Measurements from ENCODE around the gene SLC35D3. TPM values are rescaled to one million over a fixed set of nuclear protein-coding genes. Genes with fewer than 3 reads are reported as not detected.

Gene SLC35D3
- total and polyA plus RNA-seq, 2 donors (not counting 3 experiments of a cell fraction or from before 2014, with no cell fraction given) = not detected

GRCh38 chr6:136952714-136953260, 30.7 kb downstream of the SLC35D3 start:
- ChIA-PET POLR2A (no interaction called here), CTCF (no interaction called here)
- no TSS peak for BruUV-seq (replicated peaks)

GRCh38 chr6:136955123-136955522, 33.0 kb downstream of the SLC35D3 start:
- dilution Hi-C loops (cut with MboI; ENCODE audit: extremely low pct_ligation_motif_present, low sequenced_read_pairs) (no loop called here), intact Hi-C loops (cut with micrococcal nuclease) (no loop called here)
- no TSS peak for BruUV-seq (replicated peaks)
- Histone ChIP-seq H3K36me3 (ENCODE audit: control insufficient read depth in 2 of 2, extremely low read depth in 1 of 2, insufficient read depth in 2 of 2, low read length in 2 of 2) (no peaks in the 10 kb centered on the region), H3K4me2 (ENCODE audit: insufficient read depth, low read length) (no peak overlapping the region), H3K9me1 (replicated peaks; ENCODE audit: control insufficient read depth, extremely low read depth, insufficient read depth, low read length) (peaks cover 2% of the 10 kb centered on the region), H3K4me1 (ENCODE audit: control insufficient read depth, extremely low read depth, insufficient read depth, low read length) (peaks cover 2% of the 10 kb centered on the region), H3K27me3 (ENCODE audit: control insufficient read depth in 2 of 2, insufficient read depth in 2 of 2, low read length in 2 of 2) (no peaks in the 10 kb centered on the region), H3K27ac (ENCODE audit: insufficient read depth, low read depth, low read length) (no peak overlapping the region), H3K9ac (replicated peaks; ENCODE audit: extremely low read depth, insufficient read depth, low read length) (no peak overlapping the region), H3K9me3 (replicated peaks; ENCODE audit: control insufficient read depth, insufficient read depth, low read length) (no peaks in the 10 kb centered on the region), H3K79me2 (ENCODE audit: control insufficient read depth, insufficient read depth, low read length) (no peaks in the 10 kb centered on the region), H3K4me3 (replicated peaks in 1 of 3; ENCODE audit: insufficient read depth in 1 of 3, low read depth in 1 of 3, low read length in 3 of 3) (no peak overlapping the region), H2AFZ (ENCODE audit: low read depth, low read length) (no peak overlapping the region), H4K20me1 (replicated peaks; ENCODE audit: control insufficient read depth, extremely low read depth, insufficient read depth, low read length) (no peaks in the 10 kb centered on the region)
- DNase-seq (ENCODE audit: low read depth, low spot score) = no peak
- ChIA-PET CTCF (no interaction called here), POLR2A (no interaction called here)
- no peak for TF ChIP-seq MYC (IDR thresholded peaks at IDR 0.05; ENCODE audit: low read depth, low read length)
- no peak for TF ChIP-seq EZH2 (IDR thresholded peaks at IDR 0.05; ENCODE audit: borderline replicate concordance, low read depth, low read length, severe bottlenecking)
- TF ChIP-seq FOS (IDR thresholded peaks at IDR 0.05; ENCODE audit: borderline replicate concordance, insufficient read depth, low read length) = no peak
- no peak for TF ChIP-seq JUN (IDR thresholded peaks at IDR 0.05; ENCODE audit: borderline replicate concordance, insufficient read depth, insufficient read length, low read depth)
- no peak for TF ChIP-seq POLR2AphosphoS5 (IDR thresholded peaks at IDR 0.05; ENCODE audit: insufficient read depth, low read depth, low read length)
- no peak for FAIRE-seq

More at GRCh38 chr6:136952714-136953260, 30.7 kb downstream of the SLC35D3 start:
- Histone ChIP-seq H3K9me3 (replicated peaks; ENCODE audit: control insufficient read depth, insufficient read depth, low read length) (no peaks in the 10 kb centered on the region), H3K4me1 (ENCODE audit: control insufficient read depth, extremely low read depth, insufficient read depth, low read length) (peaks cover 2% of the 10 kb centered on the region), H3K9me1 (replicated peaks; ENCODE audit: control insufficient read depth, extremely low read depth, insufficient read depth, low read length) (peaks cover 2% of the 10 kb centered on the region), H2AFZ (ENCODE audit: low read depth, low read length) (no peak overlapping the region), H3K27me3 (ENCODE audit: control insufficient read depth in 2 of 2, insufficient read depth in 2 of 2, low read length in 2 of 2) (peaks cover 0 to 2% of the 10 kb centered on the region in 2 experiments), H4K20me1 (replicated peaks; ENCODE audit: control insufficient read depth, extremely low read depth, insufficient read depth, low read length) (no peaks in the 10 kb centered on the region), H3K36me3 (ENCODE audit: control insufficient read depth in 2 of 2, extremely low read depth in 1 of 2, insufficient read depth in 2 of 2, low read length in 2 of 2) (no peaks in the 10 kb centered on the region), H3K79me2 (ENCODE audit: control insufficient read depth, insufficient read depth, low read length) (no peaks in the 10 kb centered on the region), H3K9ac (replicated peaks; ENCODE audit: extremely low read depth, insufficient read depth, low read length) (no peak overlapping the region), H3K27ac (ENCODE audit: insufficient read depth, low read depth, low read length) (no peak overlapping the region), H3K4me3 (replicated peaks in 1 of 3; ENCODE audit: insufficient read depth in 1 of 3, low read depth in 1 of 3, low read length in 3 of 3) (no peak overlapping the region), H3K4me2 (ENCODE audit: insufficient read depth, low read length) (no peak overlapping the region)
- dilution Hi-C loops (cut with MboI; ENCODE audit: extremely low pct_ligation_motif_present, low sequenced_read_pairs) (no loop called here), intact Hi-C loops (cut with micrococcal nuclease) (no loop called here)
- TF ChIP-seq GATA2 (IDR thresholded peaks at IDR 0.05; ENCODE audit: insufficient read depth, insufficient read length, low read depth, low read length) = no peak
- TF ChIP-seq MYC (IDR thresholded peaks at IDR 0.05; ENCODE audit: low read depth, low read length) = no peak
- FAIRE-seq = no peak
- DNase-seq (ENCODE audit: low read depth, low spot score) = no peak

All from endothelial cell of umbilical vein (primary cell).